ENCODE measurements around the gene ENG. TPM values are rescaled to one million over a fixed set of nuclear protein-coding genes. Genes with fewer than 3 reads are reported as not detected.

Gene ENG
- total RNA-seq, 4 donors from 2014 or later, result 14.0 to 256 (median 50.3) TPM

DNA sequence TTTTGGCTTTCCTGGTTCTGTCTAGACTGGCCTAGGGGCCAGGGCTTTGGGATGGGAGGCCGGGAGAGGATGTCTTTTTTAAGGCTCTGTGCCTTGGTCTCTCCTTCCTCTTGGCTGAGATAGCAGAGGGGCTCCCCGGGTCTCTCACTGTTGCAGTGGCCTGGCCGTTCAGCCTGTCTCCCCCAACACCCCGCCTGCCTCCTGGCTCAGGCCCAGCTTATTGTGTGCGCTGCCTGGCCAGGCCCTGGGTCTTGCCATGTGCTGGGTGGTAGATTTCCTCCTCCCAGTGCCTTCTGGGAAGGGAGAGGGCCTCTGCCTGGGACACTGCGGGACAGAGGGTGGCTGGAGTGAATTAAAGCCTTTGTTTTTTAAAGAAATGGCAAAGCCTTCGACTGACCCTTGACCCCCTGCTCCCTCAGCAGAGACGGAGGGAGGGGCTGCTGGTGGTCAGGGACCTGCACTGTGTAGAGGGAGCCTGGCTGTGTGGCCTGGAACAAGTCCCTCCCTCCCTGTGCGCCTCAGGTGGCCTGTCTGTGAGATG is 40.7 kb downstream of the ENG start:
- no peak overlapping the region for H3K4me3 ChIP-seq
- no peak for DNase-seq
- H3K4me1 ChIP-seq, result peaks cover 0 to 3% of the 10 kb centered on the region in 2 donors
- no peaks in the 10 kb centered on the region for H3K27me3 ChIP-seq
- no peaks in the 10 kb centered on the region for H3K9me3 ChIP-seq
- no peak for TF ChIP-seq POLR2A (IDR thresholded peaks at IDR 0.05)
- H3K27ac ChIP-seq, result no peak overlapping the region
- intact Hi-C loops (cut with DNase I; ENCODE audit: low total_unique reads), result no loop called here
- no peaks in the 10 kb centered on the region for H3K36me3 ChIP-seq

DNA sequence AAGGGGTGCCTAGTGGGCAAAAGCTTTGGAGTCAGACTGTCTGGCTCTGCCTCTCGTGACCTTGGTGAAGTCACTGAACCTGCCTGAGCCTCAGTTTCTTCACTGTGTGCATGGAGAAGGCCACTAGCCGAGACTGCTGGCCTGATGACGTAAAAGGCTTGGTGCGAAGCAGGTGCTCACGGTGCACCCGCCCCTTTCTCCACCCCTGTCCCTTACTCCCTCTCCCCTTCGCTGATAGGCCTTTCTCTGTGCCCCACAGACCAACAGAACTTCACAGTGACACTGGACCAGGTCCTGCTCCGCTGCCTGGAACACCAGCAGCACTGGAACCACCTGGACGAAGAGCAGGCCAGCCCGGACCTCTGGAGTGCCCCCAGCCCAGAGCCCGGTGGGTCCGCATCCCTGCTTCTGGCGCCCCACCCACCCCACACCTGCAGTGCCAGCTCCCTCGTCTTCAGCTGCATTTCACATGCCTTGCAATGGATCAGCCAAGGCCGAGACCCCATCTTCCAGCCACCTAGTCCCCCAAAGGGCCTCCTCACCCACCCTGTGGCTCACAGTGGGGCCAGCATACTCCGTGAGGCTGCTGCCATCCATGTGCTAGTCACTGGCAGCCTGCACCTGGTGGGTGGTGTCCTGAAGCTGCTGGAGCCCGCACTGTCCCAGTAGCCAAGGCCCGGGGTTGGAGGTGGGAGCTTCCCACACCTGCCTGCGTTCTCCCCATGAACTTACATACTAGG is 41.4 kb downstream of the ENG start:
- Histone ChIP-seq H3K4me3 (no peak overlapping the region), H3K9me3 (no peaks in the 10 kb centered on the region), H3K36me3 (no peaks in the 10 kb centered on the region), H3K27ac (no peak overlapping the region), H3K4me1 (peaks cover 0 to 3% of the 10 kb centered on the region in 2 donors), H3K27me3 (no peaks in the 10 kb centered on the region)
- DNase-seq, result no peak
- intact Hi-C loops (cut with DNase I; ENCODE audit: low total_unique reads), result no loop called here
- TF ChIP-seq, protein P1, sequence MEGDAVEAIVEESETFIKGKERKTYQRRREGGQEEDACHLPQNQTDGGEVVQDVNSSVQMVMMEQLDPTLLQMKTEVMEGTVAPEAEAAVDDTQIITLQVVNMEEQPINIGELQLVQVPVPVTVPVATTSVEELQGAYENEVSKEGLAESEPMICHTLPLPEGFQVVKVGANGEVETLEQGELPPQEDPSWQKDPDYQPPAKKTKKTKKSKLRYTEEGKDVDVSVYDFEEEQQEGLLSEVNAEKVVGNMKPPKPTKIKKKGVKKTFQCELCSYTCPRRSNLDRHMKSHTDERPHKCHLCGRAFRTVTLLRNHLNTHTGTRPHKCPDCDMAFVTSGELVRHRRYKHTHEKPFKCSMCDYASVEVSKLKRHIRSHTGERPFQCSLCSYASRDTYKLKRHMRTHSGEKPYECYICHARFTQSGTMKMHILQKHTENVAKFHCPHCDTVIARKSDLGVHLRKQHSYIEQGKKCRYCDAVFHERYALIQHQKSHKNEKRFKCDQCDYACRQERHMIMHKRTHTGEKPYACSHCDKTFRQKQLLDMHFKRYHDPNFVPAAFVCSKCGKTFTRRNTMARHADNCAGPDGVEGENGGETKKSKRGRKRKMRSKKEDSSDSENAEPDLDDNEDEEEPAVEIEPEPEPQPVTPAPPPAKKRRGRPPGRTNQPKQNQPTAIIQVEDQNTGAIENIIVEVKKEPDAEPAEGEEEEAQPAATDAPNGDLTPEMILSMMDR (IDR thresholded peaks at IDR 0.05), result no peak
- TF ChIP-seq POLR2A (IDR thresholded peaks at IDR 0.05), result no peak

DNA sequence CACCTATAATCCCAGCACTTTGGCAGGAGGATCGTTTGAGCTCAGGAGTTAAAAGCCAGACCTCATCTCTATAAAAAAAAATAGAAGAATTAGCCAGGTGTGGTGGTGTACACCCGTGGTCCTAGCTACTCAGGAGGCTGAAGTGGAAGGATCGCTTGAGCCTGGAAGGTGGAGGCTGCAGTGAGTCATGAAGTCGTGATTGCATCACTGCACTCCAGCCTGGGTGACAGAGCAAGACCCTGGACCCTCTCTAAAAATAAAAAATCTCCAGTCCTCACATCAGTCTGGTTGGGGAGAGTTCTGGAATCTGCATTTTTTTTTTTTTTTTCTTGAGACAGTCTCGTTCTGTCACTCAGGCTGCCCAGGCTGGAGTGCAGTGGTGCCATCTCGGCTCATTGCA is 42.4 kb downstream of the ENG start:
- Histone ChIP-seq H3K4me3 (no peak overlapping the region), H3K27ac (no peak overlapping the region), H3K4me1 (peaks cover 0 to 3% of the 10 kb centered on the region in 2 donors), H3K27me3 (no peaks in the 10 kb centered on the region), H3K9me3 (no peaks in the 10 kb centered on the region), H3K36me3 (no peaks in the 10 kb centered on the region)
- DNase-seq, result no peak
- intact Hi-C loops (cut with DNase I; ENCODE audit: low total_unique reads), result no loop called here
- no peak for TF ChIP-seq POLR2A (IDR thresholded peaks at IDR 0.05)
- TF ChIP-seq, protein P1 (IDR thresholded peaks at IDR 0.05), result no peak

DNA sequence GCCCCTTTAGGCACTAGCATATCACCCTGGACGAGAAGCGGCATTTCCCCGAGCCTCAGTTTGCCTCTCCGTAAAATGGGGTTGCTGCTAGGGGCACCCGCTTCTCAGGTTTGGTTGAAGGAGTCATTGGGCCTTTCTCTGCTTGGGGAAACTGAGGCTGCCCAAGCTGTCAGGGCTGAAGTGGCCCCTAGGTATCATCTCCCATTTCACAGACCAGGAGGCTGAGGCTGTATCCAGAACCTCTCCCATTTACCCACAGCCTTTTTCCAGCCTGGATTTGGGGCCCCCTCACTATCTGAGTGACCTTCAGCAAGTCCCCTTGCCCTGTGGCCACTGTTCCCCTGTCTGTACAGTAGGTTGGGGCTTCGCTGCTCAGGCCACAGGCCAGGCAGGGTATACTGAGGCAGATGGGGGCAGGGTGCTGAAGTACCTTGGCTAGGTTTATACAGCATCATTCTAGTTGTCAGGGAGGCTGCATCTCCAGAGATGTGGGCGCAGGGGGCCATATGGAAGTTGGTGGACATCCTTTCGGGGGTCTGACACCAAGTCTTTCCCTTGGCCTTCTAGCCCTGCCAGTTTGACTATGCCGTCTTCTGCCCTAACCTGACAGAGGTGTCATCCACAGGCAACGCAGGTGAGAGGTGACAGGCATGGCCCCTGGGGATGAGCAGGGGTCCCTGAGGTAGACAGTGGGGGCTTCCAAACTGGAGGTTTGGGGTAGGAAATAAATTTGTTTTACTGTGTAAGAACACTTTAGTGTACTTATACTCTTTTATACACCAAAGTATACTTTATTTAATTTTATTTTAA is 43.9 kb downstream of the ENG start:
- Histone ChIP-seq H3K36me3 (no peaks in the 10 kb centered on the region), H3K4me1 (peaks cover 0 to 3% of the 10 kb centered on the region in 2 donors), H3K27me3 (no peaks in the 10 kb centered on the region), H3K9me3 (no peaks in the 10 kb centered on the region), H3K4me3 (no peak overlapping the region), H3K27ac (peak overlapping the region in 1 of 2 donors; percentile 63)
- no peak for DNase-seq
- TF ChIP-seq, protein P1 (IDR thresholded peaks at IDR 0.05), result no peak
- no peak for TF ChIP-seq POLR2A (IDR thresholded peaks at IDR 0.05)
- intact Hi-C loops (cut with DNase I; ENCODE audit: low total_unique reads), result no loop called here

DNA sequence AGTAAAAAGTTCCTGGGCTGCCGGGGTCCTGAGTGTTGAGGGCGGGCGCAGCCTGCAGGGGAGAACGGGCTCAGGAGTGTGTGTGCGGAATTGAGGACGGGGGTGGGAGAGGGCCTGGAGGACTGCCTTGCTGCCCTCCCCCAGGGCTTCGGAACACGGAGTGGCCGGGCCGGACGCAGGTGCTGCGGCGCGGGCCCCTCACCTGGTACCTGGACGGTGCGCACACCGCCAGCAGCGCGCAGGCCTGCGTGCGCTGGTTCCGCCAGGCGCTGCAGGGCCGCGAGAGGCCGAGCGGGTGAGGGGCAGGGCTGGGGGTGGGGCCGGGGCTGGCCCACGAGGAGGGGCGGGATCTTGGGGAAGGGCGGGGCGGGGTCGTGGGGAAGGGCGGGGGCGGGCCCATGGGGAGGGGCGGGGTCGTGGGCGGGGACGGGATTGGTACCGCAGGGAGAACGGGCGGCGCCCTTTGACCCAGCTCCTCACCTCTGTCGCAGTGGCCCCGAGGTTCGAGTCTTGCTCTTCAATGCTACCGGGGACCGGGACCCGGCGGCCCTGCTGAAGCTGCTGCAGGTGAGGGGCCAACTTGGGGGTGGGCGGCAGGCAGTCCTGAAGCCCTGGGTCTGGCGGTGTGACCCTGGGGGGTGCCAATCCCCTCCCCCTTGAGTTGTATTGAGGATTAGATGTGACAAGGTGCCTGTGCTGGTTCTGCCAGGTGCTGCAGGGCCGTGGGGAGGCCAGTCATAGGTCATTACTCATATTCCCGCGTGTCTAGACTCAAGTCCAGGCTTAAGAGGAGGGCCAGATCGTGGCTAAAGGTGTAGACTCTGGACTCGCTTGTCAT is 44.7 kb downstream of the ENG start:
- Histone ChIP-seq H3K27ac (peak overlapping the region; percentile 12 to 63), H3K9me3 (no peaks in the 10 kb centered on the region), H3K4me3 (no peak overlapping the region), H3K27me3 (no peaks in the 10 kb centered on the region), H3K4me1 (peaks cover 0 to 3% of the 10 kb centered on the region in 2 donors), H3K36me3 (no peaks in the 10 kb centered on the region)
- intact Hi-C loops (cut with DNase I; ENCODE audit: low total_unique reads), result no loop called here
- DNase-seq, result no peak
- TF ChIP-seq POLR2A (IDR thresholded peaks at IDR 0.05), result no peak
- TF ChIP-seq, protein P1 (IDR thresholded peaks at IDR 0.05), result no peak
